Body of pancreas (tissue), 4 donors: ENCODE results near the gene LDLRAD4.

Source experiments
- POLR2A ChIP-seq, 3 donors: fragments of 450-650 bp; IDR thresholded peaks; one replicate each; pipeline ENCODE4 v1.6.1; 2016; ENCODE audit warnings: antibody characterized with exemption in 3 of 3, mild to moderate bottlenecking in 2 of 3
- TF ChIP-seq, protein P1 (sequence below), 7 experiments: fragments of 450-650 bp in 4 of 7; fragments of 200-600 bp in 3 of 7; sonication (generic) in 3 of 7; IDR thresholded peaks; one replicate each; pipeline ENCODE4 v1.5.1; 2016 to 2019; ENCODE audit warnings: antibody characterized with exemption in 7 of 7

DNA sequence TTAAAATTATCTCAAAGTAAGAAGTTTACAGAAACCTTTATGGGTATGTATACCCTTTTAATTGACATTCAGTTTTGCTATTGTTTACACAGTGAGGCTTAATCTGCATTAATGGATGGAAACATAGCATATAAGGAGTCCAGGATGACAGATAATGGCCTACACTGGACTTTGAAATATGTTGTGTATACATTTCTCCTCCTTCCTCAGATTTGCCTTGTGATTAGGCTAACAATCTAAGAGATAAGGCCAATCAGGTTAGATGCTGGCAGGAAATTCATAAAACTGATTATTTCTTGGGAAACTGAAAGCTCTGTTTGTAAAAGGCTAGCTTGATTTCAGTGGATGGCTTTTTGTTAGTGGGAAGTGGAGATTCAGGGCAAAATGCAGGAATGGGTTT, 191.9 kb downstream of the LDLRAD4 start:
- TF ChIP-seq, protein P1, sequence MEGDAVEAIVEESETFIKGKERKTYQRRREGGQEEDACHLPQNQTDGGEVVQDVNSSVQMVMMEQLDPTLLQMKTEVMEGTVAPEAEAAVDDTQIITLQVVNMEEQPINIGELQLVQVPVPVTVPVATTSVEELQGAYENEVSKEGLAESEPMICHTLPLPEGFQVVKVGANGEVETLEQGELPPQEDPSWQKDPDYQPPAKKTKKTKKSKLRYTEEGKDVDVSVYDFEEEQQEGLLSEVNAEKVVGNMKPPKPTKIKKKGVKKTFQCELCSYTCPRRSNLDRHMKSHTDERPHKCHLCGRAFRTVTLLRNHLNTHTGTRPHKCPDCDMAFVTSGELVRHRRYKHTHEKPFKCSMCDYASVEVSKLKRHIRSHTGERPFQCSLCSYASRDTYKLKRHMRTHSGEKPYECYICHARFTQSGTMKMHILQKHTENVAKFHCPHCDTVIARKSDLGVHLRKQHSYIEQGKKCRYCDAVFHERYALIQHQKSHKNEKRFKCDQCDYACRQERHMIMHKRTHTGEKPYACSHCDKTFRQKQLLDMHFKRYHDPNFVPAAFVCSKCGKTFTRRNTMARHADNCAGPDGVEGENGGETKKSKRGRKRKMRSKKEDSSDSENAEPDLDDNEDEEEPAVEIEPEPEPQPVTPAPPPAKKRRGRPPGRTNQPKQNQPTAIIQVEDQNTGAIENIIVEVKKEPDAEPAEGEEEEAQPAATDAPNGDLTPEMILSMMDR (IDR thresholded peaks at IDR 0.05), result no peak
- TF ChIP-seq POLR2A (IDR thresholded peaks at IDR 0.05), result no peak
